ENCODE measurements around the gene VSIG4. TPM values are rescaled to one million over a fixed set of nuclear protein-coding genes. Genes with fewer than 3 reads are reported as not detected.

VSIG4 gene
- total RNA-seq, 1 experiment from 2014 or later: not detected

DNA sequence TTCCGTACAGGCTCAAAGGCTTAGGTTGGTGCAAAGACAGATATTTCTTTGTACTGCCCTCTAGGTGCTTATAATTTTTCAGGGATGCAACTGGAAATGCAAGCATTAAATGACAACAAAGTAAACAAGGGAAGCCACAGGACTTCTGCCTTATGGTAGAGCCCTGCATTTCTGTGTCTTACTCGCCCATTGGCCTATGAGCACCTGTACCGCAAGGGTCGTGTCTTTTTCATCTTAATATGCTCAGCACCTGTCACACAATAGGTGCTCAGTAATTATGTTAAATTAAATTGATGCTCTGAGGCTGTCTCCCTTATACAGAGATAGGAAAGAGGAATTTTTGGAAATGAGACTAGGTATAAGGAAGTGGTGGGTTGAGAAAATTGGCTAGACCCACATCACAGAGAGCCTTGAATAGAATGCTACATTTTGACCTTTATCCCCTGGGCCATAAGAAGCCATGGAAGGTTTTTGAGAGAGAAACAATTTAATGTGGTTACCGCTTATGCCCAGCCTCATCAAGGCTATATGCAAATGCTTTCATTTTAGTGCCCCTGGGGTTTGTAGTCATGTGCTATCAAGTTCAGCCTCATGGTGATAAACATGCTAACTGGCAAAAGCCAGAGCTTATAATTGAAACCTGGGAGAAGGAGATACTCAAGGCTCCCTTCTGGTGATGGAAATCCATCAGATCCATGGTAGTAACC is 16.3 kb downstream of the VSIG4 start:
- intact Hi-C loops (cut with micrococcal nuclease; ENCODE audit: unreplicated experiment): no loop called here
- BruUV-seq (replicated peaks): no TSS peak
- H3K9me3 ChIP-seq (ENCODE audit: low read depth, low read length, poor library complexity, severe bottlenecking): no peaks in the 10 kb centered on the region
- no peak for TF ChIP-seq EZH2 (IDR thresholded peaks at IDR 0.05; ENCODE audit: borderline replicate concordance, low read depth, low read length, poor library complexity, severe bottlenecking)
- TF ChIP-seq, protein P1, sequence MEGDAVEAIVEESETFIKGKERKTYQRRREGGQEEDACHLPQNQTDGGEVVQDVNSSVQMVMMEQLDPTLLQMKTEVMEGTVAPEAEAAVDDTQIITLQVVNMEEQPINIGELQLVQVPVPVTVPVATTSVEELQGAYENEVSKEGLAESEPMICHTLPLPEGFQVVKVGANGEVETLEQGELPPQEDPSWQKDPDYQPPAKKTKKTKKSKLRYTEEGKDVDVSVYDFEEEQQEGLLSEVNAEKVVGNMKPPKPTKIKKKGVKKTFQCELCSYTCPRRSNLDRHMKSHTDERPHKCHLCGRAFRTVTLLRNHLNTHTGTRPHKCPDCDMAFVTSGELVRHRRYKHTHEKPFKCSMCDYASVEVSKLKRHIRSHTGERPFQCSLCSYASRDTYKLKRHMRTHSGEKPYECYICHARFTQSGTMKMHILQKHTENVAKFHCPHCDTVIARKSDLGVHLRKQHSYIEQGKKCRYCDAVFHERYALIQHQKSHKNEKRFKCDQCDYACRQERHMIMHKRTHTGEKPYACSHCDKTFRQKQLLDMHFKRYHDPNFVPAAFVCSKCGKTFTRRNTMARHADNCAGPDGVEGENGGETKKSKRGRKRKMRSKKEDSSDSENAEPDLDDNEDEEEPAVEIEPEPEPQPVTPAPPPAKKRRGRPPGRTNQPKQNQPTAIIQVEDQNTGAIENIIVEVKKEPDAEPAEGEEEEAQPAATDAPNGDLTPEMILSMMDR (conservative IDR thresholded peaks at IDR 0.05; ENCODE audit: low read depth, low read length): 0 out of 2 replicates have a peak, but pooled peaks have one; percentile 4
- POLR2A ChIA-PET (ENCODE audit: low non-redundant PET): no interaction called here
- H3K4me3 ChIP-seq (ENCODE audit: low read depth, low read length, poor library complexity, severe bottlenecking): no peak overlapping the region
- H3K4me1 ChIP-seq (ENCODE audit: insufficient read depth, low read length, poor library complexity, severe bottlenecking): no peaks in the 10 kb centered on the region
- CTCF ChIA-PET: no interaction called here
- no peak overlapping the region for H3K27ac ChIP-seq (ENCODE audit: low read depth, low read length, poor library complexity, severe bottlenecking)
- no peaks in the 10 kb centered on the region for H3K36me3 ChIP-seq (ENCODE audit: insufficient read depth, low read length, poor library complexity, severe bottlenecking)
- no peak for DNase-seq (ENCODE audit: low spot score)
- no peaks in the 10 kb centered on the region for H3K27me3 ChIP-seq (replicated peaks; ENCODE audit: insufficient read depth, low read depth, low read length, poor library complexity)

- DNase-seq (ENCODE audit: low spot score): peak; percentile 53
- intact Hi-C loops (cut with micrococcal nuclease; ENCODE audit: unreplicated experiment): no loop called here
- Histone ChIP-seq H3K4me3 (ENCODE audit: low read depth, low read length, poor library complexity, severe bottlenecking) (no peak overlapping the region), H3K4me1 (ENCODE audit: insufficient read depth, low read length, poor library complexity, severe bottlenecking) (no peaks in the 10 kb centered on the region), H3K36me3 (ENCODE audit: insufficient read depth, low read length, poor library complexity, severe bottlenecking) (no peaks in the 10 kb centered on the region), H3K27me3 (replicated peaks; ENCODE audit: insufficient read depth, low read depth, low read length, poor library complexity) (no peaks in the 10 kb centered on the region), H3K9me3 (ENCODE audit: low read depth, low read length, poor library complexity, severe bottlenecking) (no peaks in the 10 kb centered on the region), H3K27ac (ENCODE audit: low read depth, low read length, poor library complexity, severe bottlenecking) (no peak overlapping the region)
- no peak for TF ChIP-seq EZH2 (IDR thresholded peaks at IDR 0.05; ENCODE audit: borderline replicate concordance, low read depth, low read length, poor library complexity, severe bottlenecking)
- TF ChIP-seq, protein P1 (conservative IDR thresholded peaks at IDR 0.05; ENCODE audit: low read depth, low read length): peak; percentile 47
- ChIA-PET CTCF (no interaction called here), POLR2A (ENCODE audit: low non-redundant PET) (no interaction called here)
- BruUV-seq (replicated peaks): no TSS peak
Observed at GRCh38 chrX:66022632-66023384, 17.1 kb downstream of the VSIG4 start.

- Histone ChIP-seq H3K4me3 (ENCODE audit: low read depth, low read length, poor library complexity, severe bottlenecking) (no peak overlapping the region), H3K36me3 (ENCODE audit: insufficient read depth, low read length, poor library complexity, severe bottlenecking) (no peaks in the 10 kb centered on the region), H3K27ac (ENCODE audit: low read depth, low read length, poor library complexity, severe bottlenecking) (no peak overlapping the region), H3K27me3 (replicated peaks; ENCODE audit: insufficient read depth, low read depth, low read length, poor library complexity) (no peaks in the 10 kb centered on the region), H3K9me3 (ENCODE audit: low read depth, low read length, poor library complexity, severe bottlenecking) (no peaks in the 10 kb centered on the region), H3K4me1 (ENCODE audit: insufficient read depth, low read length, poor library complexity, severe bottlenecking) (no peaks in the 10 kb centered on the region)
- ChIA-PET CTCF (no interaction called here), POLR2A (ENCODE audit: low non-redundant PET) (no interaction called here)
- TF ChIP-seq, protein P1 (conservative IDR thresholded peaks at IDR 0.05; ENCODE audit: low read depth, low read length): no peak
- TF ChIP-seq EZH2 (IDR thresholded peaks at IDR 0.05; ENCODE audit: borderline replicate concordance, low read depth, low read length, poor library complexity, severe bottlenecking): no peak
- intact Hi-C loops (cut with micrococcal nuclease; ENCODE audit: unreplicated experiment): no loop called here
- no TSS peak for BruUV-seq (replicated peaks)
- no peak for DNase-seq (ENCODE audit: low spot score)
Observed at GRCh38 chrX:66021765-66022631, 17.9 kb downstream of the VSIG4 start.
